ENCODE results near the gene G6PC1.

DNA sequence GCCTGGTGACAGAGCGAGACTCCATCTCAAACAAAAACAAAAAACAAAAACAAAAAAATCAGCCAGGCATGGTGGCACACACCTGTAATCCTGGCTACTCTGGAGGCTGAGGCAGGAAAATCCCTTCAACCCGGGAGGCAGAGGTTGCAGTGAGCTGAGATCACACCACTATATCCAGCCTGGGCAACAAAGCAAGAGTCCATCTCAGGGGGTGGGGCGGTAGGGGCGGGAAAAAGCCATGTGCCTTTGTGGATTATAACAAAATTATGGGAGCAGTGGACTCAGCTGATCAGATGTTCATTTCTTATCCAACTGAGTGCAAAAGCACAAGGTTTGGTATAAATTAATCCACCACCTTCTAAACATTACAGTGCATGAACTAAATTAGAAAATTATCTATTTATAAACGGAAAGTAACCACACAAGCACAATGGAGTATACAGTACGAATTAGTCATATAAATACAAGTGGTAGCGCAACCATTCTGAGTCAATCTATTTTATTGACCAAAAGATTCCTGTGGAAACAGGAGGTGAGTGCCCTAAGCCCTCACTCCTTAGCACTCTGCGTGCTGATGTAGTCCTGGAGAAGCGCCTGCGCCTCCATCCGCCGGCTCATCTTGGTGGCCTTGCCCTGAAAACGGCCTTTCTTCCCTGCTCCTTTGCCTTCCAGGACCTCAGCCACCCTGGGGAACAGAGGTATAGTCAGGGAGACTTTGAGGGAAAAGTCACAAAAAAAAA lies 49.6 kb downstream of the G6PC1 start:
- TF ChIP-seq, protein P1, sequence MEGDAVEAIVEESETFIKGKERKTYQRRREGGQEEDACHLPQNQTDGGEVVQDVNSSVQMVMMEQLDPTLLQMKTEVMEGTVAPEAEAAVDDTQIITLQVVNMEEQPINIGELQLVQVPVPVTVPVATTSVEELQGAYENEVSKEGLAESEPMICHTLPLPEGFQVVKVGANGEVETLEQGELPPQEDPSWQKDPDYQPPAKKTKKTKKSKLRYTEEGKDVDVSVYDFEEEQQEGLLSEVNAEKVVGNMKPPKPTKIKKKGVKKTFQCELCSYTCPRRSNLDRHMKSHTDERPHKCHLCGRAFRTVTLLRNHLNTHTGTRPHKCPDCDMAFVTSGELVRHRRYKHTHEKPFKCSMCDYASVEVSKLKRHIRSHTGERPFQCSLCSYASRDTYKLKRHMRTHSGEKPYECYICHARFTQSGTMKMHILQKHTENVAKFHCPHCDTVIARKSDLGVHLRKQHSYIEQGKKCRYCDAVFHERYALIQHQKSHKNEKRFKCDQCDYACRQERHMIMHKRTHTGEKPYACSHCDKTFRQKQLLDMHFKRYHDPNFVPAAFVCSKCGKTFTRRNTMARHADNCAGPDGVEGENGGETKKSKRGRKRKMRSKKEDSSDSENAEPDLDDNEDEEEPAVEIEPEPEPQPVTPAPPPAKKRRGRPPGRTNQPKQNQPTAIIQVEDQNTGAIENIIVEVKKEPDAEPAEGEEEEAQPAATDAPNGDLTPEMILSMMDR (IDR thresholded peaks at IDR 0.05) = no peak
- TF ChIP-seq POLR2A (IDR thresholded peaks at IDR 0.05) = no peak
